HG03571 (cell line): ENCODE results near the gene TRMT112.

ENCODE experiments used
- ATAC-seq: cut with Tn5 transposase; IDR thresholded peaks from one replicate; pipeline ENCODE4 v1.9.1; 2021; ENCODE audit not compliant: unreplicated experiment

Gene TRMT112

GRCh38 chr11:64317325-64317960 is at the start of gene TRMT112:
TSS of gene TRMT112 (minus strand) at chr11:64317559. CDS start at chr11:64317526, 33 bp downstream.
- ATAC-seq, result peak; percentile 50

- no peak for ATAC-seq
Measured at GRCh38 chr11:64366751-64367150, 49.4 kb upstream of the TRMT112 start.

GRCh38 chr11:64364911-64365310 is 47.6 kb upstream of the TRMT112 start:
- no peak for ATAC-seq

DNA sequence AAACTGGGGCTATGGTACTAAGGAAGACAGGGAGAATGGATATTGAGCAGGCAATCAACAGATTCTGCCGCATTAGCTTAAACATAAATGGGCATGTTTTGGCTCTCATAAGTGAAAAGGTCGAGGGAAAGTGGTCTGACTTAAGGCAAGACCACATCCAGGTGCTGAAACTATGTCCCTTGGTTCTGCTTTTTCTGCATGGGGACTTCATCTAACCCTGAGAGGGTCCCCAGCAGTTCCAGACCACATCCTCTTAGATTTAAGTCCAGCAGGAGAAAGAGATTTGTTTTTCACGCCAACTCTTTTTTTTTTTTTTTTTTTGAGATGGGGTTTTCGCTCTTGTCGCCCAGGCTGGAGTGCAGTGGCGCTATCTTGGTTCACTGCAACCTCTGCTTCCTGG is 47.1 kb upstream of the TRMT112 start:
- ATAC-seq, result no peak

- no peak for ATAC-seq
Measured at GRCh38 chr11:64362339-64362738, 45.0 kb upstream of the TRMT112 start.

DNA sequence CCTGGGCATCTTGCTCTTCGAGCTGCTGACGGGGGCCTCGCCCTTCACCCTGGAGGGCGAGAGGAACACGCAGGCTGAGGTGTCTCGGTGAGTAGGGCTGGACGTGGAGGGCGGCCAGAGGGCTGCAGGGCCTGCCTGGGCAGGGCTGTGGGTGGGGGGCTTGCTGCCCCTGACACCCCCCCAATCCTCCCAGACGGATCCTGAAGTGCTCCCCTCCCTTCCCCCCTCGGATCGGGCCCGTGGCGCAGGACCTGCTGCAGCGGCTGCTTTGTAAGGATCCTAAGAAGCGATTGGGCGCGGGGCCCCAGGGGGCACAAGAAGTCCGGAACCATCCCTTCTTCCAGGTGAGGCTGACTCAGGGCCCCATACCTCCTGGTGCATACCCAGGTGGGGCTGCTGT is 44.3 kb upstream of the TRMT112 start:
- ATAC-seq, result no peak

GRCh38 chr11:64360448-64360921 is 43.1 kb upstream of the TRMT112 start:
- ATAC-seq, result no peak

GRCh38 chr11:64359712-64360445 is 42.5 kb upstream of the TRMT112 start:
- no peak for ATAC-seq

- ATAC-seq, result no peak
Measured at GRCh38 chr11:64358907-64359711, 41.8 kb upstream of the TRMT112 start, which contains the start of gene RPS6KA4. TSS of gene RPS6KA4 (plus strand) at chr11:64359162. CDS start at chr11:64359236, 74 bp downstream.

DNA sequence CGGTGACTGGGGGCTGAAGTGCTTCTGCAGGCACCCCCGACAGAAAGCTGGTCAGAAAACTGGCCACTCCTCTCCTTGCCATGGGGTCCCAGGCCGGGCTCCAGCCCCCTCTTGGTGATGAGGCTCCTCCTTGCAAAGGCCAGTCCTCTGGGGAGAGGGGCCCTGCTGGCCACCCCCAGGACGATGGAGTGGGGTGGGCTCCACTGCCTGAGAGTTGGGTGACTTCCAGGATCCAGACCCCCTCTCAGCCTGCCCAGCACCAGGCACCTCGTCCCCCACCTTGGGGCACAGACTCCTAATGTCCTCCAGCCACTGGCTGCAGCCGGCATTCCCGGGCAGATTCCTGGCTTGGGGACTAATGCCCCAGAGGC is 41.2 kb upstream of the TRMT112 start:
- ATAC-seq, result no peak

DNA sequence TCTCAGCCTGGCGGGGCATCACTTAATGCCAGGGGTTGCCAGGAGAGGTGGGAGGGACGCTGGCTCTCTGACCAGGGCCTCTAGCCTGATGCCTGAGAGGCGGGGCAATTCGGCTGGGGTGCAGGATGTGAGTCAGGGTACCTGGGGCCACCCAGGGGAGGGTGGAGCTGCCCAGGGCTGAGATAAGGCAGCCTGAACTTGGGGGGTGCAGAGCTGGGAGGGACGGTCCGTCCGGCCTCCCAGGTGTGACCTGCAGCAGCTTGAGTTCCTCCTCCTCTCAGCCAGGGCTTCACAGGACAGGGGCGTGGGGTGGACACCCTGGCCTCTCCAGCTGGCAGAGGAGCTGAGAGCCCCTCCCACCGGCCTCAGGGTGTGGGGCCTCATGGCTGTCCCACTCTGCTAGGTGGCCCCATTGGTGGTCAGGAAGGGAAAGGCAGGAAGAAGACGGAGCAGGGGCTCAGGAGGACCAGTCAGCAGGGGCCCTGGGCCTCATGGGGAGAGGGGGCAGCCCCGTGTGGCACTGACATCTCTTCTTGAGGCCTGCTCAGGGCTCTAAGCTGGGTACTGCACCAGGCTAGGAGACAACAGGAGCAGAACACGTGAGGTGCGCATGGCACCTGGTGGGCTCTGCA is 40.7 kb upstream of the TRMT112 start:
- no peak for ATAC-seq

DNA sequence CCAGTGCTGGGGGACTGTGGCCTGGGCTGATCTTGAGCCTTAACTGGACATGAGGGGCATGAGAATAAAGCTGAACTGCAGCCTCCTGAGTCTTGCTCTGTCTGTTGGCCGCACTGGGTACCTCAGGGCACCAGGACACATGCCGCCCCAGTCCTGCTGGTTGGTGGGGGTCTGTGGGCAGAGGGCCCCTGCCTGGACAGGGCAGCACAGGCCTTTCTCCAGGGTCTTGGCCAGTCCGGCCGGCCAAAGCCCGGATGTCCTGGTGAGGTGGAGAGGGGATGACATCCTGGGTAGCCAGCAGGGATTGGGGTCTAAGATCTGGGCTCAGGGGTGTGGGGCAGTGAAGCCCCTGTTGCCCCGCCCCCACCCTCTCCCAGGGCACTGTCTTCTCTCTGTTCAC is 40.1 kb upstream of the TRMT112 start:
- ATAC-seq, result no peak

GRCh38 chr11:64356498-64357411 is 39.4 kb upstream of the TRMT112 start:
- no peak for ATAC-seq

- ATAC-seq, result no peak
Measured at GRCh38 chr11:64355078-64355940, 38.0 kb upstream of the TRMT112 start.

DNA sequence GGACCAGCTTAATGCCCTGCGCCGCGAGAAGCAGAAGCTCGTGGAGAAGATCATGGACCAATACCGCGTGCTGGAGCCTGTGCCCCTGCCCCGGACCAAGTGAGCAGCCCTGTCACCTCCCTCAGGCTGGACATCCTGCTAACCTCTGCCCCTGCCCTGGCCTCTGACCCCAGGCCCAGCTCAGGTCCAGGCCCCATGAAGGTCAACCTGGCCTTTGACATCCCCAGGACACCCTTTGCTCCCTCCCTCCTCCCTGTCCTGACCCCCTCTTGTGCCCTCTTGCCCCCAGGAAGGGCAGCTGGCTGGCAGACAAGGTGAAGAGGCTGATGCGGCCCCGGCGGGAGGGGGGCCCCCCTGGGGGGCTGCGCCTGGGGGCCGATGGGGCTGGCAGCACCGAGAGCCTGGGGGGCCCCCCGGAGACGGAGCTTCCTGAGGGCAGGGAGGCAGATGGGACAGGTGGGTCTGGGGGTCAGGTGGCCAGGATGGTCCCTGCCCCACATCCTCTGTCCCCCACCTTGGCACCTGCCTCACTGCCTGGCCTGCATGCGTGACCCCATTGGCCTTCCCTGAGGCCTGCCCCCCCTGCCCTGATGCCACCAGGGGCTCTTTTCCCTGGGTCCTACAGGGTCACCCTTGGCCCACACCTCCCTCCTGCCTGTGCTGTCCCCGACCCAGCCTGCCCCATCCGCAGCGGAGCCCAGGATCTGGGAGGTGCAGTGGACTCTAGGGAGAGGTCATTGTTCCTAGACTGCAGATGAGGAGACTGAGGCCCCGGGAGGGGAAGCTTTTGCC is 36.6 kb upstream of the TRMT112 start:
- no peak for ATAC-seq

DNA sequence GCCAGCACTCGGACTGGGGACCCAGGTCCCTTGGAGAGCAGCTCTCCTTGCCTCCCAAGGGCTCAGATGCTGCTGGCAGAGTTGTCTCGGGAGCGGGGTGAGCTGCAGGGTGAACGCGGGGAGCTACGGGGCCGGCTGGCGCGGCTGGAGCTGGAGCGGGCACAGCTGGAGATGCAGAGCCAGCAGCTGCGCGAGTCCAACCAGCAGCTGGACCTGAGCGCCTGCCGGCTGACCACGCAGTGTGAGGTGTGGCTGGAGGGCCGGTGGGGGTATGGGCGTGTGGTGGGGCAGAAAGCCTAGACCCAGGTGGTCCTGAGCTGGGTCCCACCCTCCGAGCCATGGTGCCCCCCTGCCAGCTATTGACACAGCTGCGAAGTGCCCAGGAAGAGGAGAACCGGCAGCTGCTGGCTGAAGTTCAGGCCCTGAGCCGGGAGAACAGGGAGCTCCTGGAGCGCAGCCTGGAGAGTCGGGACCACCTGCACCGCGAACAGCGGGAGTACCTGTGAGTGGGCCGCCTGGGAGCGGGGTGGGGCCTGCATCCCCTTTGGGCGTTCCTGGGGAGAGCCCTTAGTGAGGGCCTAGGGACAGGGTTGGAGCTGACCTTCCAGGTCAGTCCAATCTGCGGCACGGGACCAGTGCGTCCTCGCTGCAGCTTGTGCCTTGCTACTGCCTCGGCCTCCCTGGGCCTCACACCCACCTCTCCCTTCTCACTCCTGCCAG is 35.8 kb upstream of the TRMT112 start:
- ATAC-seq, result no peak

DNA sequence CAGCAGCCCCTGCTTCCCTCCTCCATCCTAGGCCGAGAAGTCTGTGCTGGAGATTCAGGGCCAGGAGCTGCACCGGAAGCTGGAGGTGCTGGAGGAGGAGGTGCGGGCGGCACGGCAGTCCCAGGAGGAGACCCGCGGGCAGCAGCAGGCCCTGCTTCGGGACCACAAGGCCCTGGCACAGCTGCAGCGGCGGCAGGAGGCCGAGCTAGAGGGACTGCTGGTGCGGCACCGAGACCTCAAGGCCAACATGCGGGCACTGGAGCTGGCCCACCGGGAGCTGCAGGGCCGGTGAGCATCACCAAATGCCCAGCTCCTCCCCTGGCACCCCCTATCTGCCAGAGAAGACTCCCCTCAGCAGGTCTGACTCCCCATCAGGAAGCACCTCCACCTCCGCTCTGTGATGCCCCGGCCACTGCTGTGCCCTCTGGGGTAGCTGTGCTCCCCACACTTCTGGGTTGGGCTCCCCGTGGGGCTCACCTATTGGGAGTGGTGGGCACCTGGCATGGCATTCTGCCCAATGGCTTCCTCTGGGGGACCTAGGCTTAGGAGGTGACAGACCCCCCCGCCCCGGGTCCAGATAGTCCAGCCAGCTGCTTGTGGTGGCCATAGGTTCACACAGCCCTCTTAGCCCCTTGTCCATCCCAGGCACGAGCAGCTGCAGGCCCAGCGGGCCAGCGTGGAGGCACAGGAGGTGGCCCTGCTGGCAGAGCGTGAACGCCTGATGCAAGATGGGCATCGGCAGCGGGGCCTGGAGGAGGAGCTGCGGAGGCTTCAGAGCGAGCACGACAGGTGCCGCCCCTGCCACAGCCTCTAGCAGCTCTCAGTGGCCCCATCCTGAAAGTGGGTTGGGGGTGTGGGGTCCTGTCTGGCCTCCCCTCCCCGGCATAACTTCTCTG is 35.0 kb upstream of the TRMT112 start:
- ATAC-seq, result no peak
